GM12872 (cell line): ENCODE results near the gene DACT1.

Source experiments
- TF ChIP-seq, protein P1 (sequence below): IDR thresholded peaks from 3 replicates; pipeline ENCODE4 v1.5.1; 2011; ENCODE audit warnings: low read depth, mild to moderate bottlenecking, low read length, moderate library complexity; ENCODE audit not compliant: insufficient read depth

The DACT1 gene

DNA sequence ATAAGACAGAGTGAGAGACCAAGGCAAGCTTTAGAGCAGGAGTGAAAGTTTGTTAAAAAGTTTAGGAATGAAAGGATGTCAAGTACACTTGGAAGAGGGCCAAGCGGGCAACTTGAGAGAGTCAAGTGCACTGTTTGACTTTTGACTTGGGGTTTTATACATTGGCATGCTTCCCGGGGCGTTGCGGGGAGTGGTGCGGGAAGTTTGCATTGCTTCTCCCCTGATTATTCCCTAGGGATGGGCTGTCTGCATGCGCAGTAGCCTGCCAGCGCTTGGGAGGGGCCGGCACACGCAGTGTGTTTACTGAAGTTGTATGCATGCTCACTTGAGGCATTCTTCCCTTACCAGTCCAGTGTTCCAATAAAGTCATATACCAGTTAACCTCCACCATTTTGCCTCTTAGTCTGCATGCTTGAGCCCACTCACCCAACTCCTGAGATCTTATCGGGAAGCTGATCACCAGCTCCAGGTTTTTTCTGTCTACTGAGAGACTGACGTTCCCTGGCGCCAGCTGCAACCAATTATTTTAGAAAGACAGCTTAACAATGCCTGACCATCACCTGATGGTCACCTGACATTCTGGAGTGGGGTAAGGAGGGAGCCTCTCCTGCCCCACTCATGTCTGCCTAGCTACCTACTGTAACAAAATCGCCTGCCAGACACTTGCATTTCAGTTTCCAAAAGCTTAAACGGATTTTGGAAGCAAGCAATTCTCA, 53.2 kb downstream of the DACT1 start:
- TF ChIP-seq, protein P1, sequence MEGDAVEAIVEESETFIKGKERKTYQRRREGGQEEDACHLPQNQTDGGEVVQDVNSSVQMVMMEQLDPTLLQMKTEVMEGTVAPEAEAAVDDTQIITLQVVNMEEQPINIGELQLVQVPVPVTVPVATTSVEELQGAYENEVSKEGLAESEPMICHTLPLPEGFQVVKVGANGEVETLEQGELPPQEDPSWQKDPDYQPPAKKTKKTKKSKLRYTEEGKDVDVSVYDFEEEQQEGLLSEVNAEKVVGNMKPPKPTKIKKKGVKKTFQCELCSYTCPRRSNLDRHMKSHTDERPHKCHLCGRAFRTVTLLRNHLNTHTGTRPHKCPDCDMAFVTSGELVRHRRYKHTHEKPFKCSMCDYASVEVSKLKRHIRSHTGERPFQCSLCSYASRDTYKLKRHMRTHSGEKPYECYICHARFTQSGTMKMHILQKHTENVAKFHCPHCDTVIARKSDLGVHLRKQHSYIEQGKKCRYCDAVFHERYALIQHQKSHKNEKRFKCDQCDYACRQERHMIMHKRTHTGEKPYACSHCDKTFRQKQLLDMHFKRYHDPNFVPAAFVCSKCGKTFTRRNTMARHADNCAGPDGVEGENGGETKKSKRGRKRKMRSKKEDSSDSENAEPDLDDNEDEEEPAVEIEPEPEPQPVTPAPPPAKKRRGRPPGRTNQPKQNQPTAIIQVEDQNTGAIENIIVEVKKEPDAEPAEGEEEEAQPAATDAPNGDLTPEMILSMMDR = no peak

DNA sequence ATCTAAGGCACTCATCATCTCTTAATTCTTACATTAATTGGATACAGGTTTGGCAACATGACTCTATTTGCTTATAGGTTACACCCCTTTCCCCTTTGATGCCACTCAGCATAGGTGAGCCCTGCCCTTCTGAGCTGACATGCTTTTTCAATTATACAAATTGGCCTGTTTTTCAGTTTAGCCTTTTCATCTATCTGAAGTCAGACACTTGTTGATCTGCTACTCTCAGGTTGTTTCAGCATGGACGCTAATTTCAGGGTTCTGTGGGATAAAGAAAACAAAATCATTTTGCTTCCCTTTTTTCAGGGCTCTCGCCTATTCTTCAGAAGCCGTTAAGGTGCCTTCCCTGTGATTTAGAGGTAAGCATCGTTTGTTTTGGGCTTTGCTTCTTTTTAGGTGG, 55.3 kb downstream of the DACT1 start:
- TF ChIP-seq, protein P1 = no peak

DNA sequence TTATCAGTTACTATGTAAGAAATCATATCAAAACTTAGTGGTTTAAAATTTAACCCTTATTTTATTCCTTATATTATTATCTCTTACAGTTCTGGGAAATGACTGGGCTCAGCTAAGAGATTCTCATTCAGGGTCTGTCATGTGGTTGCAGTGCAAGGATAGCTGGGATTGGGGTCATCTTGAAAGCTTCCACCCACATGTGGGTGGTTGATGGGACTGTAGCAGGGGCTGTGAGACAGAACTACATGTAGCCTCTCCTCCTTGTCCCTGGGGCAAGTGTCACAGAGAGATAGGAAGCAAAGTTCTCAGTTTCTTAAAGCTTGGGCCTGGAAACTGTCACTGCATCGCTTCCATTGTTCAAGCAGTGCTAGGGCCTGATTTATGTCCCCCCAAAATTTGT, 57.8 kb downstream of the DACT1 start:
- TF ChIP-seq, protein P1 = no peak

DNA sequence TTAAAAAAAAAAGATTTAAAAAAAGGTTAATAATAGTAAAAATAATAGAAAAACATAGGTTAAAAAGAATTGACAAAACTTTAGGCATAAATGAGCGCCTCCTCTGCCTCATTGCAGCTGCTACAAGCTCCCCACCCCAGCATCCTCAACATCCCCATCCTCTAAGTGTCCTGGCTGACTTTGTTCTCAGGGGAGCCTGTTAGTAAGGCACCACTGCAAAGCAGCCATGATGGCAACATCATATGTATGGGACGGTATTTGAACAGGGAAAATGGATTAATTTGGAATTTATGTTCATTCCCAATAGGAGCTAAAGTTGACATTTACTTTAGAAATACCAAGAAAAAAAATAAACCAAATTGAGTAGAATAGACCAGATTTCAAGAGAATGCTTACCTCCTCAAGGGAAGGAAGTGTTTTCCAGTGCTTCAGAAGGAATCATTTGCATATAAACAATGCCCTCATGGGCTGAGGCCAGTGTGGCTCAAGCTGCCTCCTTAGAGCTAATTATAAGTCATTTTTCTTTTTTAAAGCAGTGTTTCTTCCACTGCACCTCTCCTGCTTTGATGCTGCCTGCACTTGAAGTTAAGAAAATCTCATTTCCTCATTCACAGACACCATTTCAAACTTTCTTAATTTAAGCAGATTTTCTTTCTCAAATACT, 59.6 kb downstream of the DACT1 start:
- TF ChIP-seq, protein P1 = no peak
